ENCODE results near the gene FAM120A.

Gene FAM120A

DNA sequence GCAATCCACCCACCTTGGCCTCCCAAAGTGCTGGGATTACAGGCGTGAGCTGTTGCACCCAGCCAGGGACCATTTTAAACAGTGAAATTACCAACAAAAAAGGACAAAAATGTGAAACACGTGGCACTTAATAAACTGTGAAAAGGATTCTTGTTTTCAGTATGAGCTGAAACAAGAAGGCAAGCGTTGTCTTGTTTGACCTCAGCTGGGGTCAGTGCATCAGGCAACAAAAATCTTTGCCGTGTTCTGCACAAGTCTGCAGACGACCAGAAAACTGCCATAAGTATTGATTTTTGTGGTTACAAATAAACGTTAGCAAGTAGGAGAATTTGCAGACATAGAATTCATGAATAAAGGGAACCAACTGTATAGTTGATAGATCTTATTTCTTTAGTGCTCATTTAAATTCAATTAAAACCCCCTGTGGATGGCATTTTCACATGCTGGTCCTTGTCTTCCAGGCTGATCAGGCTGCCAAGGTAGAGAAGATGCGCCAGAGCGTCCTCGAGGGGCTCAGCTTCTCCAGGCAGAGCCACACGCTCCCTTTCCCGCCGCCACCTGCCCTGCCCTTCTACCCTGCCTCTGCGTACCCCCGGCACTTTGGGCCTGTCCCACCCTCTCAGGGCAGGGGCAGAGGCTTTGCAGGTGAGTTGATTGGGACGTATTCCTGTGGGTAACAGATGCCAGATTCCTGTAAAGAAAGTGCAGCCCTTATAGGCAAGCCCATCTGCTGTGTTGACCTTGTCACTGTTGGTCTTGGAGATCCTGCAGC, 106.1 kb downstream of the FAM120A start:
- TF ChIP-seq, protein P1, sequence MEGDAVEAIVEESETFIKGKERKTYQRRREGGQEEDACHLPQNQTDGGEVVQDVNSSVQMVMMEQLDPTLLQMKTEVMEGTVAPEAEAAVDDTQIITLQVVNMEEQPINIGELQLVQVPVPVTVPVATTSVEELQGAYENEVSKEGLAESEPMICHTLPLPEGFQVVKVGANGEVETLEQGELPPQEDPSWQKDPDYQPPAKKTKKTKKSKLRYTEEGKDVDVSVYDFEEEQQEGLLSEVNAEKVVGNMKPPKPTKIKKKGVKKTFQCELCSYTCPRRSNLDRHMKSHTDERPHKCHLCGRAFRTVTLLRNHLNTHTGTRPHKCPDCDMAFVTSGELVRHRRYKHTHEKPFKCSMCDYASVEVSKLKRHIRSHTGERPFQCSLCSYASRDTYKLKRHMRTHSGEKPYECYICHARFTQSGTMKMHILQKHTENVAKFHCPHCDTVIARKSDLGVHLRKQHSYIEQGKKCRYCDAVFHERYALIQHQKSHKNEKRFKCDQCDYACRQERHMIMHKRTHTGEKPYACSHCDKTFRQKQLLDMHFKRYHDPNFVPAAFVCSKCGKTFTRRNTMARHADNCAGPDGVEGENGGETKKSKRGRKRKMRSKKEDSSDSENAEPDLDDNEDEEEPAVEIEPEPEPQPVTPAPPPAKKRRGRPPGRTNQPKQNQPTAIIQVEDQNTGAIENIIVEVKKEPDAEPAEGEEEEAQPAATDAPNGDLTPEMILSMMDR (IDR thresholded peaks at IDR 0.05; ENCODE audit: low read depth, low read length), result no peak

DNA sequence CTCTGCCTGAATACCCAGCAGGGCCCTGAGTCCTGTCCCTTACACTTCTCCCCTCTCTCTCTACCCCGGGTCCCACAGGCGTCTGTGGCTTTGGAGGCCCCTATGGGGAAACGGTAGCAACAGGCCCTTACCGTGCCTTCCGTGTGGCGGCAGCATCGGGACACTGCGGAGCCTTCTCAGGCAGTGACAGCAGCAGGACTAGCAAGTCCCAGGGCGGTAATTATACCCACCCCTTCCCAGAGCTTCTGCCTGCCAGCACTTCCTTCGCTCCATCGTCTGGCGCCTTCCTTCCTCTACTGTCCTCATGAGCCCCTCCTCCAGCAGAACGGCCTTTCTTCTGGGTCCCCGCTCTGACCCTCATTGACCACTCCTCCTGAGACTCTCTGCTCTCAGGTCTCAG, 107.0 kb downstream of the FAM120A start:
- TF ChIP-seq, protein P1 (IDR thresholded peaks at IDR 0.05; ENCODE audit: low read depth, low read length), result no peak
- DNase-seq (ENCODE audit: extremely low read depth, low read depth), result no peak

More for the DNA sequence above, 106.1 kb downstream of the FAM120A start:
- no peak for DNase-seq (ENCODE audit: extremely low read depth, low read depth)

DNA sequence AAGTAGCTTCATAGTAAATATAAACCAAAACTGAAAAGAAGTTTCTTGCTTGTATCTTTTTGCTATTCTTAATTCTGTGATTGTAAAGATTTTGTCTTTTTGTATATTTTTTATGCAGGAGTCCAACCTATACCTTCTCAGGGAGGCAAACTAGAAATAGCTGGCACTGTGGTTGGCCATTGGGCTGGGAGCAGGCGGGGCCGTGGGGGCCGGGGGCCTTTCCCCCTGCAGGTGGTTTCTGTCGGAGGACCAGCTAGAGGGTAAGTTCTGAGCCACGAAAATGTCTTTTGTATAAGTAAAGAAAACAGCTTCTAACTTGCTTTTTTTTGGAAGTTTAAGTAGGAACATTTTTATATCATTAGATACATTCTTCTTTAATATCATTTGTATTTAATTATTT, 109.5 kb downstream of the FAM120A start:
- no peak for DNase-seq (ENCODE audit: extremely low read depth, low read depth)
- TF ChIP-seq, protein P1 (IDR thresholded peaks at IDR 0.05; ENCODE audit: low read depth, low read length), result no peak

DNA sequence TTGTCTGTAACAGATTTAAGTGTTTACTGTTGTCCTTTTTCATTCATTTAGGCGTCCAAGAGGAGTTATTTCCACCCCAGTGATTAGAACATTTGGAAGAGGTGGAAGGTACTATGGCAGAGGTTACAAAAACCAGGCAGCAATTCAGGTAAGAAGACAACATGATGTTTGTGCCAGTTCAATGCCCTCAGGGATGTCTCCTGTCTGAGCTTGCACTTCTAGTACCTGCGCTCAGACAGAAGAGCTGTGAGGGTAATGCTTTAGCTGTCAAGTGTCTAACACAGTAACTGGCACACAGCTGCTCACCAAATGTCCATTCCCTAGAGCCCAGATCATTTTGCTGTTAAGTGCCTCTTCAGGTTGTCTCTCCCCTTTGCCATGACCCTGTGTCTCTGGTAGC, 110.7 kb downstream of the FAM120A start:
- DNase-seq (ENCODE audit: extremely low read depth, low read depth), result no peak
- TF ChIP-seq, protein P1 (IDR thresholded peaks at IDR 0.05; ENCODE audit: low read depth, low read length), result no peak

DNA sequence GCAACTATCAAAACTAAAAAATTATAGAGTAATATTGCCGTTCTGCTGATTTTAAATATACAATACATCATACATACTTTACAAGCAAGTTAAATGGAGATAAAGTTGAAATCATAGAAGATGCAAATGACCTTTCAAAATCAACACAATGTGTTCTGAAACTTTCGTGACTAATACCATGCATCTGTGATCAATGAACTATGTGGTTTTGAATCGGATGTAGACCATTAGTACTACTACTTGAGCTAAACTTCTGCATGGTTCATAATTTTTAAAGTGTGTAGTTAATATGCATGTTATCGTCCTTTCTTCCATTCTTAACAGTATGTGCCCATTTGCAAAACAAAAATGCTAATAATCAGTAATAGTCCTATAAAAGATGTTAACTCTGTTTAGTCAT, 113.6 kb downstream of the FAM120A start:
- TF ChIP-seq, protein P1 (IDR thresholded peaks at IDR 0.05; ENCODE audit: low read depth, low read length), result no peak
- no peak for DNase-seq (ENCODE audit: extremely low read depth, low read depth)

DNA sequence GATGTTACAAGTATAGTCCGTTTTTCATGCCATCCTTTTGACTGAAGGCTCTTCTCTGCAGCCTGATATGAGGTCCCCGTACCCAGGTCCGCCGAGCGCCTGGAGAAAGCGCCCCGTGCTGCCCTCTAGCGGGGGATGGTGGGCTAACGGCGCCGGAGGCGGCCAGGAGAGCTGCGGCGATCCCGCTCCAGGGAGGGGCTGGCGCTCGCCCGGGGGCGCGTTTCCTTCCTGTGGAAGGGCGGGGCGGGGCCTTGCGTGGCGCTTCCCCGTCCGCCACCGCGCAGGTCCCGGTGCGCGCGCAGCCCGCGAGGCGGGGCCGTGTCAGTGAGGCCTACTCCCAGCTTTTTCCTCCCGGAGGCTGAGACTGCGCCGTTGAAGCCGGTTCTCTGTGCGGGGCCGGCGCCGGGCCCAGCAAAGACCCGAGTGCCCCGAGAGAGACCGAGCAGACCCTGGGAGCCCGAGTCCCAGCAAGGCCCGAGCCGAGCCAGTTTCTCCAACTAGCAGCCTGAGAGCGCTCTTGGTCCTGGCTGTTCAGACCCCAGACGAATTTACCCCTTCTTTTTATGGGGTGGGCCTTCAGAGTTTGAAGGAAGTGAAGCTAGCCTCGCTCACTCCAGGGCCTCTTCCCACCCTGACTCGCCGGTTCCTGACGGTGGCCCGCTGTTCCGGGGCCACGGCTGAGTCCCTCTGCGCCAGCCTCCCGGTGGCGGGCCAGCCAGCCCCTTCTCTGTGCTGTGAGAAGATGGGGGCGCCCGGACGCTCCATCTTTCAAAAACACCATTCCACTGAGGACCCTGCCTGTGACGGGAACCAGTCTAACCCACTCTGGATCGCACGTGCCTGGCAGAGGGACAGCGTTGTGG, 115.2 kb downstream of the FAM120A start:
- TF ChIP-seq, protein P1 (IDR thresholded peaks at IDR 0.05; ENCODE audit: low read depth, low read length), result peak; percentile 90
- DNase-seq (ENCODE audit: extremely low read depth, low read depth), result peak; percentile 92
